ENCODE measurements around the gene NPHP4. TPM values are rescaled to one million over a fixed set of nuclear protein-coding genes. Genes with fewer than 3 reads are reported as not detected.

The NPHP4 gene
- 2.7 TPM for total RNA-seq

DNA sequence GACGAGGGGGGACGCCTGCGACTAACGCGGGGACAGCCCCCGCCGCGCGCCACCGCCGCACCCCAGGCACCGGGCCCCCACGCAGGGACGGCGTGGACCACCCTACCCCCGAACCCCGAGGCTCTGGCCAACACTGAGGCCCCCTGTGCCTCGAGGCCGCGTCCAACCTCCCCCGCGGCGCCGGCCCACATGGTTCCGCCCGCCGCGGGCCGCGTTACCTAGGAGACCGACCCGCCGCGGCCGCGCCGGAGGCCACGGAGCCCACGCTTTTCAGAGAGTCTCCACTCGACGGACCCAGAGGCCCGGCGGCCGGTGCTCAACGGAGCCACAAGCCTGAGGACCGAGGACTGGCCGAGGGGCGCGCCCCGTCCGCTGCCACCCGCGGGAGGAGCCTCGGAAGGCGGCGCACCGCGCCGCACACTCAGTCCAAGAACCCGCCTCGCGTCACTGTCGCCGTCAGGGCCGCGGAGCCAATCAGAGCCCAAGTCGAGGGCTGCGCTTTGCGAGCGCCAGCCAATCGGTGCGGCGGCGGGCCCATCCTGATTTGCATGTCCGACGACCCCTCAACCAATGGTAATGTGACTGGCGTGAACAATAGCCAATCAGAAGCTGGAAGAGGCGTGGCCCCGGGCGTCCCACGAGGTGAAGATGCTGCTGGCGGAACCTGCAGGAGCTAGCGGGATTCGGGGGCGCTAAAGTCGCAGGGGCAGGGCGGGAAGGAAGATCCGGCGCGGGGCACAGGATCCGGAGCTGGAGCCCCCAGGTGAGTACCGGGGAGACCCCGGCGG, at the start of gene NPHP4:
Gene NPHP4, minus strand, starts transcription at position 400 of the 788 bp plus-strand sequence. CDS start 6,136 bp downstream, outside the sequence.
- Histone ChIP-seq H3K27me3 (ENCODE audit: insufficient read depth, low read length) (no peaks in the 10 kb centered on the region), H3K4me3 (ENCODE audit: low read length) (peak within 1 kb of the TSS; percentile 70), H3K4me1 (ENCODE audit: insufficient read depth, low read length) (peaks cover 35% of the 10 kb centered on the region), H3K9me3 (ENCODE audit: low read depth, low read length) (no peaks in the 10 kb centered on the region)

DNA sequence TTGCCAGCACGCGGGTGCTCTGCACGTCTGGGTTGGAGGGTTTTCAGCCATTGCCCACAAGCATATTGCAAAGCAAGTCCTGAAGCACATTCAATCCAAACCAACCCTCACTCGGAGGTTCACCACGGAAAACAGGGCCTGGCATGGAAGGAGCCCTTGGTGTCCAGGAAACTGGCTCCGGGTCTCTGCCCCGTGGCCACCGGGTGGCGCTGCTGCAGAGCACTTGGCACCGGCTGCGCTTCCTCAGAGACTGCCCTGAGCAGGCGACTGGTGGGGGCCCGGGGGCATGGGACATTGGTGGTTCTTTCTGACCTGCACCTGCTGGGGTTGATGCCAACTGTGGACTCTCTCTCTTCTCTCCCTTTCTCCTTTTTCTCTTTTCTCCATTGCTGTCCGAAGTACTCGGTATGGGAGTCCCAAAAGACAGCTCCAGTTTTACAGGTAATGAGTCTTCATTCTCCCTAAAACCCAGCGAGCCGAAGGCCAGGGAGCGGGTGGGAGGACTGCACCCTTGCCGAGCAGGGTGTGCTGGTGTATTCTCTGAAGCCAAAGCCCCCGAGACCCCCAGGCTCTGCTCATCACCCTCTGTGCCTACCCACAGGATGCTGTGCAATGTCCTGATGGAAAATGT, 49.3 kb upstream of the NPHP4 start:
- Histone ChIP-seq H3K4me1 (ENCODE audit: insufficient read depth, low read length) (peaks cover 25% of the 10 kb centered on the region), H3K27me3 (ENCODE audit: insufficient read depth, low read length) (no peaks in the 10 kb centered on the region), H3K9me3 (ENCODE audit: low read depth, low read length) (no peaks in the 10 kb centered on the region), H3K4me3 (ENCODE audit: low read length) (no peak overlapping the region)

DNA sequence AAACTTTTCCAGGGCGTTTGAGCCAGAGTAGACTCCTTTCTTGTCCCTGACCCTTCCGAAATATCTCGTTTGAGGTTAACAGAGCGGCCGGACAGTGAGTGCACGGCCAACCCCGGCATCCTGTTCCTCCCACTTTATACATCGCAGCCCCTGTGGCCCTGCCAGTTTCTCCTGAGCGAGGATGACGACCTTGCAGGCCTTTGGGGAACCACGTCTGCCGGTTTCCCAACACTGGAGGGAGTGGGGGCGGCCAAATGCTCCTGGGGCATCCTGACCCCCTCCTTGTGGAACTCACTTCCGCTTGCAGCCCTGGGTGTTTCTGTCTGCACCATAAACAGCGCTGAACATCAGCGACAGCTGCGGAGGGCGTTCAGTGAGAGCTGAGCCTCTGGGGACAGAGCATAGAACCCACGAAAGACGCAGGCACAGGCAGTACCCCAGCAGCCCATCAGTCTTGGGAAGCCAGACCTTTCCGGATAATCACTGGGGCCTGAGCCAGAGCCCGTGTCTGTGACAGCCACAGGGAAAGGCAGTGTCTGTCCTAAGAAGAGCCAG, 48.7 kb upstream of the NPHP4 start:
- Histone ChIP-seq H3K4me1 (ENCODE audit: insufficient read depth, low read length) (peaks cover 27% of the 10 kb centered on the region), H3K9me3 (ENCODE audit: low read depth, low read length) (no peaks in the 10 kb centered on the region), H3K27me3 (ENCODE audit: insufficient read depth, low read length) (no peaks in the 10 kb centered on the region), H3K4me3 (ENCODE audit: low read length) (no peak overlapping the region)

DNA sequence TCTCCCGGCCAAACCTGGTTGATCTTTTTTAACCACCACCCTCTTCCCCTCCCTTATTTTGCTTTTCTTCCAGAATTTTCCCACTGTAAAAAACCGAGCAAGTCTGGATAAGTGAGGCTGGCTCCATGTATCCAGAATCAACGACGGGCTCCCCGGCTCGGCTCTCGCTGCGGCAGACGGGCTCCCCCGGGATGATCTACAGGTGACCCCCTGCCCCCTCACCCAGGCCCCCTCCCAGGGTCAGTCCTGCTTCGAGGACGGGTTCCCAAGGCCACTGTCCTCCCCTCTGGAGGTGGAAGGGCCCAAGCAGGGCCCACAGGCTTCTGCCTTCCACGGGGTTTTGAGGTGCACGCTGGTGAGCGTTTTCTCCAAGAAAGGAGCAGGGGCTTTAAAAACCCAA, 48.2 kb upstream of the NPHP4 start:
- no peak overlapping the region for H3K4me3 ChIP-seq (ENCODE audit: low read length)
- no peaks in the 10 kb centered on the region for H3K9me3 ChIP-seq (ENCODE audit: low read depth, low read length)
- H3K4me1 ChIP-seq (ENCODE audit: insufficient read depth, low read length) = peaks cover 27% of the 10 kb centered on the region
- H3K27me3 ChIP-seq (ENCODE audit: insufficient read depth, low read length) = no peaks in the 10 kb centered on the region

DNA sequence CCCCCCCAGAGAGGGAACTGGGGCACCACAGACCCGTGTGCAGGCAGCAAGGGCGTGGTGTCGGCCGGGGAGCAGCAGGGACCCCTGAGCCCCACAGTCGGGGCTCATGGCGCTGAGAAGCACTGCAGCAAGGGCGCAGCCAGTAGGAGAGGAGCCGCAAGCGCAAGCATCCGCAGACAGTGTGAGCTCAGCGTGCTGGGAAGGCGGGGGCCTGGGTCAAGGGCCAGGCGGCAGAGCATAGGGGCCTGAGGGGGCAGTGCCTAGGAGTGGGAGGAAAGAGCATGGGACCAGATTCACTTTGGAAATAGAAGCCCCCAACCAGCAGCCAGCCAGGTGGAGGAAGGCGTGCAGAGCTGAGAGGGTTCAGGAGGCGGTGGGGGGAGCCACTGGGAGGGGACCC, 46.8 kb upstream of the NPHP4 start:
- no peaks in the 10 kb centered on the region for H3K27me3 ChIP-seq (ENCODE audit: insufficient read depth, low read length)
- no peaks in the 10 kb centered on the region for H3K9me3 ChIP-seq (ENCODE audit: low read depth, low read length)
- peaks cover 35% of the 10 kb centered on the region for H3K4me1 ChIP-seq (ENCODE audit: insufficient read depth, low read length)
- H3K4me3 ChIP-seq (ENCODE audit: low read length) = no peak overlapping the region

DNA sequence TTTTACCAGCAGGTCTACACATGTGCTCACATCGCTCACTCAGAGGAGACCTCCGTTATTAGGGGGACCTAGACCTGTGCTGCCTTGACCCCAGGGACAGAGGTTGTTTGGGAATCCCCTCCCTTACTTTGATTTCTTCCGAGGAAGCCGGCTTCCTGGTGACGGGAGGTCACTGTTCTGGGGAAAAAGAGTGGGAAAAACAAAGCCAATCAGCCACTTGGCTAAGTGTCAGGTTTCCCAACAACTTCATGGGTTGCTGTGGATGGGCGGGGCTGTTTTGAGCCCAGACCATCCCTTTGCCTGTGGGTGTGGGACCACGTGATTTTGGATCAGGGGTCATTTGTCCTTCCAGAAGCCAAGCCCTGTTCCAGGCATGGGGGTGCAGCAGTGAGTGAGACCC, 46.4 kb upstream of the NPHP4 start:
- H3K4me3 ChIP-seq (ENCODE audit: low read length) = no peak overlapping the region
- peaks cover 38% of the 10 kb centered on the region for H3K4me1 ChIP-seq (ENCODE audit: insufficient read depth, low read length)
- no peaks in the 10 kb centered on the region for H3K27me3 ChIP-seq (ENCODE audit: insufficient read depth, low read length)
- no peaks in the 10 kb centered on the region for H3K9me3 ChIP-seq (ENCODE audit: low read depth, low read length)

DNA sequence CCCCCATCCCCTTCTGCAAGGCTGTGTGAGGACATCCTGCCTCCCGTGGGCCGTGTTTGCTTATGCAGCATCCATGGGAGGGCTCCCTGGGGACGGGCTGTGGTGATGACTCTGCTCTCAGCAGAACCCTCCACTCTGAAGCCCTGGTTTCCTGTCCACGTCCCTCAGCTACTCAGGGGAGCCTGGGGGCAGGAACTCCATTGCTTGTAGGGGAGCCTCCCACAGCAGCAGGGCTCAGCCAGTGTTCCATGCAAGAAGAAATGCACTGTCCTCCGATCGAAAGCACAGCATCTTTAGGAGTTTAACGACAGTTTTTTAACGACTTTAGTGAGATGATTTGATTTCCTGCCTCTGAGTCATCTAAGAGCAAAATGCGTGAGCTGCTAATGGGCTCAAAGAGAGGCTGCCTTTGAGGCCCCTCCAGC, 45.1 kb upstream of the NPHP4 start:
- peaks cover 50% of the 10 kb centered on the region for H3K4me1 ChIP-seq (ENCODE audit: insufficient read depth, low read length)
- H3K4me3 ChIP-seq (ENCODE audit: low read length) = no peak overlapping the region

DNA sequence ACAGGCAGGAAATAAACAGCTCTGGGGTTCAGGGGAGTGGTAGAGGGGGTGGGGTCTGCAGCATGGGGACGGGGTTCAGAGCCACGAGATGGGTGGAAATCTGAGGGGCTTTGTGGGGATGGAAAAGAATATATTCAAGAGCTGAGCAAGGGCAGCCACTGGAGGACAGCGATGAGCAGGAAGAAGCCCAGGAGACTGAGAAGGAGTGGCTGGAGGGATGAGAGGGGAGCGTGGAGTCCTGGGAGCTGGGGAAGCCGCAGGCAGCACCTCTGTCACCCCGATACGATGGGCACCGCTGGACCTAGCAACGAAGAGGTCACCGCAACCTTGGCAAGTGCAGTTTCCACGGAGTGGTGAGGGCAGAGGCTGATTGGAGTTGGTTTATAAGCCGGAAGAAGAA, 43.5 kb upstream of the NPHP4 start:
- H3K4me3 ChIP-seq (ENCODE audit: low read length) = no peak overlapping the region
- peaks cover 66% of the 10 kb centered on the region for H3K4me1 ChIP-seq (ENCODE audit: insufficient read depth, low read length)
- H3K9me3 ChIP-seq (ENCODE audit: low read depth, low read length) = no peaks in the 10 kb centered on the region

More for the DNA sequence above, 45.1 kb upstream of the NPHP4 start:
- Histone ChIP-seq H3K27me3 (ENCODE audit: insufficient read depth, low read length) (no peaks in the 10 kb centered on the region), H3K9me3 (ENCODE audit: low read depth, low read length) (no peaks in the 10 kb centered on the region)

DNA sequence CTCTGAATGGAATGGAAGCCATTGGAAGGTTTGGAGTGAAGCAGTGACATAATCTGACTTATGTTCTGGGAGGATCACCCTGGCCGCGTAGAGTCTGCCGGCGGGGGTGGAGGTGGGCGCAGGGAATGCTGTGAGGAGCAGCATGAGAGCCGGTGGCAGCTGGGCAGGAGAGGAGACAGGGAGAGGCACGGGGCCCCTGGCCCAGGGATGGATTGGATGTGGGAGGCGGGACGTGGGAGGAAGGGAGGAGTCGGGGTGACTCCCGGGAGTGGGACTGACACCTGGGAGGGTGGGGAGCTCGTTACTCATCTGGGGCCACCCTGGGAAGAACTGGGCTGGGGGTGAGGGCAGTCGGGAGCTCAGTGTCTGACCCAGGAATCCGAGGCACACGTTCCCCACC, 43.1 kb upstream of the NPHP4 start:
- H3K27me3 ChIP-seq (ENCODE audit: insufficient read depth, low read length) = no peaks in the 10 kb centered on the region
- no peaks in the 10 kb centered on the region for H3K9me3 ChIP-seq (ENCODE audit: low read depth, low read length)
- no peak overlapping the region for H3K4me3 ChIP-seq (ENCODE audit: low read length)
- peaks cover 68% of the 10 kb centered on the region for H3K4me1 ChIP-seq (ENCODE audit: insufficient read depth, low read length)

More for the DNA sequence above, 43.5 kb upstream of the NPHP4 start:
- H3K27me3 ChIP-seq (ENCODE audit: insufficient read depth, low read length) = no peaks in the 10 kb centered on the region

DNA sequence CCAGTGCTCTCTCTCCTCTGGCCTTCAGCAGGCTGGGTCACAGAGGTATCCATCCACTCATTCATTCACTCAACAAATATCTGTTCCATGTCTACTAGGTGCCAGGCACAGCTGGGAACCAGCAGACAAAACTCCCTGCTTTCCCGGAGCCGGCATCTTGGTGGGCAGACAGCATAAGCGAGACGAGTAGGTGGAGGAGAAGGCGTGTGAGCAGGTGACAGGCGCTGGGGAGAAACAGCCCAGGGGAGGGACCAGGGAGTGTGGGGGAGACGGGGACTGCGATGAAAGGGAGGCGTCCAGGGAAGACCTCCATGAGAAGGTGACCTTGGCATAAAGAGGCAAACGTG, 42.5 kb upstream of the NPHP4 start:
- peaks cover 74% of the 10 kb centered on the region for H3K4me1 ChIP-seq (ENCODE audit: insufficient read depth, low read length)
- no peaks in the 10 kb centered on the region for H3K27me3 ChIP-seq (ENCODE audit: insufficient read depth, low read length)
- H3K9me3 ChIP-seq (ENCODE audit: low read depth, low read length) = no peaks in the 10 kb centered on the region
- H3K4me3 ChIP-seq (ENCODE audit: low read length) = no peak overlapping the region

DNA sequence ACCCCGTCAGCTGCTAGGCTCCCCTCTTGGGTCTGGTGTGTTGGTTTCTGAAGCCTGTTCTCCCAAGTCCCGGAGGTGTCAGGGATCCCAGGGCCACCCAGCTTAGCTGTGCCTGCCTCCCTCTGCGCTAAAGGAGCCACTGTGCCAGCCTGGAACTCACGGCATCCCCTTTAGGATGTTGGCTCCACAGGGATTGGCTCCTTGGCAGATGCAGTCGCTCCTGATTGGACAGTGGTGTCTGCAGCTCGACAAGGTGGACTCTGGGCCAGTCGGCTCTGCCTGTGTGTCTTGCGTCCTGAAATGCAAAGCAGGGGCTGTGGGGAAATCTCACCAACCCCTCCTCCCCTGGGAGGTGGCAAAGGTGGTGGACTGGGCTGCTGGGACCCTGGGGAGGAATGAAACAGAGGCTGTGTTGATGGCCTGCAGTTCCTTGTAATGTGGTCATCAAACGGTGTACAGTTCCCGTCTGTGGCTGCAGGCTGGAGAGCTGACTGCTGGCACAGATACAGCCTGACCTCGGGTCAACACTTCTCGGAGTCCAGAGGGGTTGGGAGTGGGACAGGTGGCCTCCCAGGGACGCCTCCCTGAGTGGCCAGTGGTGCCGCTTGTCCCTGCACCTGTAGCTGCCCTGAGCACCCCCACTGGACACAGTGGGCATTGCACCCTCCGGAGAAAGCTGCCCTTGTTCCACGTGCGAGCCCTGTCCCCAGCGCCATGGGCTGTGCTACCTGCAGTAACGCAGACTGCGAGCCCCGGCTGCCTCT, 41.9 kb upstream of the NPHP4 start:
- peaks cover 80% of the 10 kb centered on the region for H3K4me1 ChIP-seq (ENCODE audit: insufficient read depth, low read length)

DNA sequence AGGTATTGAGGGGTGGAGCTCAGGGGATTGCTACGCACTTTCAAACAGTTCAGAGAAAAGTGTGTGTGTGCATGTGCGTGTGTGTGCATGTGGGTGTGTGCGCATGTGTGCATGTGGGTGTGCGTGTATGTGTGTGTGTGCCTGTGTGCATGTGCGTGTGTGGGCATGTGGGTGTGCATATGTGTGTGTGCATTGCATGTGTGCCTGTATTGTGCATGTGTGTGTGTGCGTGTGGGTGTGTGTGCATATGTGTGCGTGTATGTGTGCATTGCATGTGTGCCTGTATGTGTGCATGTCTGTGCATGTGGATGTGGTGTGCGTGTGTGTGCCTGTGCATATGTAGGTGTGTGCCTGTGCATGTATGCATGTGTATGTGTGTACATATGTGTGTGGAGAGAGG, 40.9 kb upstream of the NPHP4 start:
- no peak overlapping the region for H3K4me3 ChIP-seq (ENCODE audit: low read length)
- peaks cover 80% of the 10 kb centered on the region for H3K4me1 ChIP-seq (ENCODE audit: insufficient read depth, low read length)
- H3K27me3 ChIP-seq (ENCODE audit: insufficient read depth, low read length) = no peaks in the 10 kb centered on the region

More for the DNA sequence above, 41.9 kb upstream of the NPHP4 start:
- Histone ChIP-seq H3K4me3 (ENCODE audit: low read length) (no peak overlapping the region), H3K9me3 (ENCODE audit: low read depth, low read length) (no peaks in the 10 kb centered on the region), H3K27me3 (ENCODE audit: insufficient read depth, low read length) (no peaks in the 10 kb centered on the region)

DNA sequence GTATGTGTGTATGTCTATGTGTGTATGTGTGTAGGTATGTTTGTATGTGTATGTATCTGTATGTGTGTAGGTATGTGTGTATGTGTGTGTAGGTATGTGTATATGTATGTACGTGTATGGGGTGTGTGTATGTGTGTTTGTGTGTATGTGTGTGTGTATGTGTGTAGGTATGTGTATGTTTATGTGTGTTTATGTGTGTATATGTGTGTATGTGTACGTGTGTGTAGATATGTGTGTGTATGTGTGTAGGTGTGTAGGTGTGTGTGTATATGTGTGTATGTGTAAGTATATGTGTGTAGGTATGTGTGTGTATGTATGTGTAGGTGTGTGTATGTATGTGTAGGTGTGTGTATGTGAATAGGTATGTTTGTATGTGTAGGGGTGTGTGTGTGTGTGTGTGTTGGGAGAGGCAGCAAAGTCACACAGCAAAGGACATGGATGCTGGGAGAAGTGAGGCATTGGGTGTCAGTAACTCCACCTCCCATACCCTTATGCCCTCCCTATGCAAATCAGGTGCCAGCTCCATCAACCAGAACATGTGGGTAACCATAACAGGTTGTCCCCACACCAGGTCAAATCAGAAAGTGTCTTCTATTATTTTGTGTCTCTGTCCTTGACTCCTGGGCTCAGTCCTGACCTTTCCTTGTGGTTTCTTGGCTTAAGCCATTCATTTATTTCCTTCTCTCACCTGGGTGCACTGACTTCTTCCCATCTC, 38.5 kb upstream of the NPHP4 start:
- Histone ChIP-seq H3K27me3 (ENCODE audit: insufficient read depth, low read length) (no peaks in the 10 kb centered on the region), H3K4me3 (ENCODE audit: low read length) (no peak overlapping the region), H3K4me1 (ENCODE audit: insufficient read depth, low read length) (peaks cover 84% of the 10 kb centered on the region), H3K9me3 (ENCODE audit: low read depth, low read length) (no peaks in the 10 kb centered on the region)

More for the DNA sequence above, 40.9 kb upstream of the NPHP4 start:
- H3K9me3 ChIP-seq (ENCODE audit: low read depth, low read length) = no peaks in the 10 kb centered on the region

DNA sequence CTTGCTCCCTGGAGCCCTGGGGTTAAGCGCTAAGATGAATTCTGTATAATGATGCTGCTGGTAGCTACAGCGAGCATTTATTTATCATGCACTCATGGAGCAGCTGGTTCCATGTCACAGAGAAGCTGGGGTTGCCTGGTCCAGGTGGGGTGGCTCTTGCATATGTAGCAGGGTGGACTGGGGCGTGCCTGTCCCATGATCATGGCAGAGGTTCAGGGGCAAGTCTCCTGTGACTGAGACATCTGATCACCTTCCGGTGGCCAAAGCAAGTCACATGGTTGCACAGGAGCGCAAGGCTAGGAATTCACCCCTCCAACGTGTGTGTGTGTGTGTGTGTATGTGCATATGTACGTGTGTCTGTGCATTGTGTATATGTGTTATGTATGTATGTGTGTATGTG, 37.9 kb upstream of the NPHP4 start:
- Histone ChIP-seq H3K4me3 (ENCODE audit: low read length) (no peak overlapping the region), H3K27me3 (ENCODE audit: insufficient read depth, low read length) (no peaks in the 10 kb centered on the region), H3K4me1 (ENCODE audit: insufficient read depth, low read length) (peaks cover 86% of the 10 kb centered on the region), H3K9me3 (ENCODE audit: low read depth, low read length) (no peaks in the 10 kb centered on the region)
